HepG2 (cell line): Measurements from ENCODE around the gene CIROP. TPM values are rescaled to one million over a fixed set of nuclear protein-coding genes. Genes with fewer than 3 reads are reported as not detected.
A peak's percentile ranks its signal among the peaks of the same experiment; 100 is the strongest.

Experiments
- ARNT2 ChIP-seq: sonication (generic); formaldehyde crosslinking; IDR thresholded peaks from 2 replicates; pipeline ENCODE4 v1.8.0; 2022; ENCODE audit warnings: mild to moderate bottlenecking, low read depth, missing genetic modification reagents, moderate library complexity
- PTBP1 ChIP-seq: fragments of 200-400 bp; formaldehyde crosslinking; IDR thresholded peaks from 2 replicates; pipeline ENCODE4 v1.6.1; 2018; ENCODE audit warnings: low read length, low read depth; ENCODE audit not compliant: poor library complexity, severe bottlenecking
- SPEN ChIP-seq: sonication (generic); formaldehyde crosslinking; IDR thresholded peaks from 2 replicates; pipeline ENCODE4 v1.5.1; 2020; ENCODE audit warnings: low read depth, mild to moderate bottlenecking, missing genetic modification reagents
- XBP1 ChIP-seq: sonication (generic); formaldehyde crosslinking; IDR thresholded peaks from 2 replicates; pipeline ENCODE4 v1.5.0; 2020; ENCODE audit warnings: missing genetic modification reagents
- ZMYM3 ChIP-seq: sonication (generic); formaldehyde crosslinking; IDR thresholded peaks from 2 replicates; pipeline ENCODE4 v1.5.1; 2020; ENCODE audit warnings: mild to moderate bottlenecking, missing genetic modification reagents
- ZNF12 ChIP-seq: sonication (generic); formaldehyde crosslinking; IDR thresholded peaks from 2 replicates; pipeline ENCODE4 v1.5.0; 2020; ENCODE audit warnings: missing genetic modification reagents
- ZNF720 ChIP-seq: sonication (generic); formaldehyde crosslinking; IDR thresholded peaks from 2 replicates; pipeline ENCODE4 v1.4.0; 2020; ENCODE audit warnings: missing genetic modification reagents
- ZNF749 ChIP-seq: sonication (generic); formaldehyde crosslinking; IDR thresholded peaks from 2 replicates; pipeline ENCODE4 v1.8.0; 2022; ENCODE audit warnings: mild to moderate bottlenecking, missing genetic modification reagents, moderate library complexity, borderline replicate concordance
- ZNF772 ChIP-seq: sonication (generic); formaldehyde crosslinking; IDR thresholded peaks from 2 replicates; pipeline ENCODE4 v1.5.0; 2020; ENCODE audit warnings: mild to moderate bottlenecking, missing genetic modification reagents
- ZNF879 ChIP-seq: sonication (generic); formaldehyde crosslinking; IDR thresholded peaks from 2 replicates; pipeline ENCODE4 v1.8.1; 2023; ENCODE audit warnings: missing genetic modification reagents
- polyA plus RNA-seq, 8 experiments: library from polyadenylated mRNA; depleted of rRNA in 3 of 8; stranded (reverse) in 7 of 8; unstranded in 1 of 8; fragments of >200 nt; fragmentation: Illumina TruSeq in 4 of 8; extraction: Trizol in 4 of 8; gene quantifications; 2 replicates each; pipeline versions ENCODE4 v1.2.1 to v1.2.3, GENCODE V29; 2011 to 2016; ENCODE audit warnings: low read depth in 4 of 8, missing spikeins in 1 of 8, mixed read lengths in 1 of 8; ENCODE audit not compliant: insufficient read depth in 1 of 8
- total RNA-seq, 5 experiments: library from RNA; depleted of rRNA; stranded (reverse); fragments of >200 nt; fragmentation: Illumina TruSeq; extraction: Trizol; gene quantifications; 2 replicates each; pipeline ENCODE4 v1.2.3, GENCODE V29; 2016; ENCODE audit warnings: low read depth in 1 of 5
- TF ChIP-seq, protein P1 (sequence below): sonication (generic); formaldehyde crosslinking; IDR thresholded peaks from 2 replicates; pipeline ENCODE4 v1.4.0; 2020; ENCODE audit warnings: missing genetic modification reagents, low read depth, mild to moderate bottlenecking, borderline replicate concordance
- TF ChIP-seq, protein P2 (sequence below): sonication (generic); formaldehyde crosslinking; IDR thresholded peaks from 2 replicates; pipeline ENCODE4 v1.4.0; 2020; ENCODE audit warnings: mild to moderate bottlenecking, low read depth, missing genetic modification reagents
- TF ChIP-seq, protein P3 (sequence below): sonication (generic); formaldehyde crosslinking; IDR thresholded peaks from 2 replicates; pipeline ENCODE4 v1.4.0; 2020; ENCODE audit warnings: missing genetic modification reagents
- TF ChIP-seq, protein P4 (sequence below): sonication (generic); formaldehyde crosslinking; IDR thresholded peaks from 2 replicates; pipeline ENCODE4 v1.8.0; 2022; ENCODE audit warnings: mild to moderate bottlenecking, missing genetic modification reagents, borderline replicate concordance
- TF ChIP-seq, protein P5 (sequence below): sonication (generic); formaldehyde crosslinking; IDR thresholded peaks from 2 replicates; pipeline ENCODE4 v1.8.1; 2022; ENCODE audit warnings: mild to moderate bottlenecking, missing genetic modification reagents
- TF ChIP-seq, protein P6 (sequence below): sonication (generic); formaldehyde crosslinking; IDR thresholded peaks from 2 replicates; pipeline ENCODE4 v1.4.0; 2020; ENCODE audit warnings: missing genetic modification reagents, borderline replicate concordance

CIROP gene
- total and polyA plus RNA-seq, 2 of the 13 experiments (the other 11 are each of a cell fraction or from before 2014, with no cell fraction given) = 0.07 TPM; not detected in 1

DNA sequence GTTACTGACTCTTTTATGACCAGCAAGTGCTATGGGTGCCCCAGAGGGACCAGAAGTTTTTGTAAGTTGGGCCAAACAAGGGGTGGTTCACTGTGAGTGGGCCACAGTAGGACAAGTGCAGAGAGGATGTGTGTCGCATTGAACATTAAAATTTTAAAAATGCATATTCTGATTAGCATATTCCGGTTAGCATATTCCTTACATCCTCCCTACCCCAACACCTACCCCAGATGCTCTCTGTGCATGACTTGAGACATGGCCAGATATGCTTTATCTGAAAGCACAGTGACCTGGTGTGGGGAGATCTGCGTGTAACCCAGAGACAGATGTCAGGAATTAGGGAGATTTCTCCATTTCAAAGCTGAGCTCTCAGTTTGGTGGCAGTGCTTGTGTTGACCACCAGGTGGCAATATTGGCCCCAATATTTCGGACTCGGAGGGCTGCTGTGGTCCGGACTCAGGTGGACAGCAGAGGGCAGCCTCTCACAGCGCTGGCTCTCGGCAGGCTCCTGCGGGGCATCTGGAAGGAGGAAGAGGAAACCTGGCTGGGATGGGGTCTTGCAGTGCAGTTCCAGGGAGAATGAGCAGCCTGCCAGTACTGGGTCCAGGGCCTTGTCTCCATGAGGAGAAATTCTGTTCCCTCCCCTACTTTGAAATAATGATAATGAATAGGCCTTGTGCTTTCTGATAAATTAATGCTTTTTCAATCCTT lies 15.9 kb upstream of the CIROP start (continued):
- TF ChIP-seq, protein P1, sequence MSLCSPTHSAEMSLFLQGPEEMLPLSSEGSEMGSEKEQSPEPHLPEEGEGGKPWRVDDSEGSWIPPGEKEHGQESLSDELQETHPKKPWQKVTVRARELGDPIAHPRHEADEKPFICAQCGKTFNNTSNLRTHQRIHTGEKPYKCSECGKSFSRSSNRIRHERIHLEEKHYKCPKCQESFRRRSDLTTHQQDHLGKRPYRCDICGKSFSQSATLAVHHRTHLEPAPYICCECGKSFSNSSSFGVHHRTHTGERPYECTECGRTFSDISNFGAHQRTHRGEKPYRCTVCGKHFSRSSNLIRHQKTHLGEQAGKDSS (CRISPR knock-in tag) = peak; percentile 93; the same call in 1 of the 2 replicates
- TF ChIP-seq ZNF772 (CRISPR knock-in tag) (peak; percentile 83), ZNF720 (no peak), ZNF749 (CRISPR knock-in tag) (no peak), XBP1 (no peak), SPEN (peak; percentile 89), PTBP1 (no peak), ARNT2 (peak; percentile 83), ZNF12 (CRISPR knock-in tag) (no peak), ZNF879 (CRISPR knock-in tag) (no peak), ZMYM3 (CRISPR knock-in tag) (no peak)
- TF ChIP-seq, protein P2, sequence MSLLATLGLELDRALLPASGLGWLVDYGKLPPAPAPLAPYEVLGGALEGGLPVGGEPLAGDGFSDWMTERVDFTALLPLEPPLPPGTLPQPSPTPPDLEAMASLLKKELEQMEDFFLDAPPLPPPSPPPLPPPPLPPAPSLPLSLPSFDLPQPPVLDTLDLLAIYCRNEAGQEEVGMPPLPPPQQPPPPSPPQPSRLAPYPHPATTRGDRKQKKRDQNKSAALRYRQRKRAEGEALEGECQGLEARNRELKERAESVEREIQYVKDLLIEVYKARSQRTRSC = no peak
- TF ChIP-seq, protein P3, sequence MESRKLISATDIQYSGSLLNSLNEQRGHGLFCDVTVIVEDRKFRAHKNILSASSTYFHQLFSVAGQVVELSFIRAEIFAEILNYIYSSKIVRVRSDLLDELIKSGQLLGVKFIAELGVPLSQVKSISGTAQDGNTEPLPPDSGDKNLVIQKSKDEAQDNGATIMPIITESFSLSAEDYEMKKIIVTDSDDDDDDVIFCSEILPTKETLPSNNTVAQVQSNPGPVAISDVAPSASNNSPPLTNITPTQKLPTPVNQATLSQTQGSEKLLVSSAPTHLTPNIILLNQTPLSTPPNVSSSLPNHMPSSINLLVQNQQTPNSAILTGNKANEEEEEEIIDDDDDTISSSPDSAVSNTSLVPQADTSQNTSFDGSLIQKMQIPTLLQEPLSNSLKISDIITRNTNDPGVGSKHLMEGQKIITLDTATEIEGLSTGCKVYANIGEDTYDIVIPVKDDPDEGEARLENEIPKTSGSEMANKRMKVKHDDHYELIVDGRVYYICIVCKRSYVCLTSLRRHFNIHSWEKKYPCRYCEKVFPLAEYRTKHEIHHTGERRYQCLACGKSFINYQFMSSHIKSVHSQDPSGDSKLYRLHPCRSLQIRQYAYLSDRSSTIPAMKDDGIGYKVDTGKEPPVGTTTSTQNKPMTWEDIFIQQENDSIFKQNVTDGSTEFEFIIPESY (CRISPR knock-in tag) = peak; percentile 84
- TF ChIP-seq, protein P4, sequence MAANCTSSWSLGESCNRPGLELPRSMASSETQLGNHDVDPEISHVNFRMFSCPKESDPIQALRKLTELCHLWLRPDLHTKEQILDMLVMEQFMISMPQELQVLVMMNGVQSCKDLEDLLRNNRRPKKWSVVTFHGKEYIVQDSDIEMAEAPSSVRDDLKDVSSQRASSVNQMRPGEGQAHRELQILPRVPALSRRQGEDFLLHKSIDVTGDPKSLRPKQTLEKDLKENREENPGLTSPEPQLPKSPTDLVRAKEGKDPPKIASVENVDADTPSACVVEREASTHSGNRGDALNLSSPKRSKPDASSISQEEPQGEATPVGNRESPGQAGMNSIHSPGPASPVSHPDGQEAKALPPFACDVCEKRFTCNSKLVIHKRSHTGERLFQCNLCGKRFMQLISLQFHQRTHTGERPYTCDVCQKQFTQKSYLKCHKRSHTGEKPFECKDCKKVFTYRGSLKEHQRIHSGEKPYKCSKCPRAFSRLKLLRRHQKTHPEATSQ = 0 out of 2 replicates have a peak, but pooled peaks have one; percentile 69
- TF ChIP-seq, protein P5, sequence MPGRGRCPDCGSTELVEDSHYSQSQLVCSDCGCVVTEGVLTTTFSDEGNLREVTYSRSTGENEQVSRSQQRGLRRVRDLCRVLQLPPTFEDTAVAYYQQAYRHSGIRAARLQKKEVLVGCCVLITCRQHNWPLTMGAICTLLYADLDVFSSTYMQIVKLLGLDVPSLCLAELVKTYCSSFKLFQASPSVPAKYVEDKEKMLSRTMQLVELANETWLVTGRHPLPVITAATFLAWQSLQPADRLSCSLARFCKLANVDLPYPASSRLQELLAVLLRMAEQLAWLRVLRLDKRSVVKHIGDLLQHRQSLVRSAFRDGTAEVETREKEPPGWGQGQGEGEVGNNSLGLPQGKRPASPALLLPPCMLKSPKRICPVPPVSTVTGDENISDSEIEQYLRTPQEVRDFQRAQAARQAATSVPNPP (CRISPR knock-in tag) = no peak
- TF ChIP-seq, protein P6, sequence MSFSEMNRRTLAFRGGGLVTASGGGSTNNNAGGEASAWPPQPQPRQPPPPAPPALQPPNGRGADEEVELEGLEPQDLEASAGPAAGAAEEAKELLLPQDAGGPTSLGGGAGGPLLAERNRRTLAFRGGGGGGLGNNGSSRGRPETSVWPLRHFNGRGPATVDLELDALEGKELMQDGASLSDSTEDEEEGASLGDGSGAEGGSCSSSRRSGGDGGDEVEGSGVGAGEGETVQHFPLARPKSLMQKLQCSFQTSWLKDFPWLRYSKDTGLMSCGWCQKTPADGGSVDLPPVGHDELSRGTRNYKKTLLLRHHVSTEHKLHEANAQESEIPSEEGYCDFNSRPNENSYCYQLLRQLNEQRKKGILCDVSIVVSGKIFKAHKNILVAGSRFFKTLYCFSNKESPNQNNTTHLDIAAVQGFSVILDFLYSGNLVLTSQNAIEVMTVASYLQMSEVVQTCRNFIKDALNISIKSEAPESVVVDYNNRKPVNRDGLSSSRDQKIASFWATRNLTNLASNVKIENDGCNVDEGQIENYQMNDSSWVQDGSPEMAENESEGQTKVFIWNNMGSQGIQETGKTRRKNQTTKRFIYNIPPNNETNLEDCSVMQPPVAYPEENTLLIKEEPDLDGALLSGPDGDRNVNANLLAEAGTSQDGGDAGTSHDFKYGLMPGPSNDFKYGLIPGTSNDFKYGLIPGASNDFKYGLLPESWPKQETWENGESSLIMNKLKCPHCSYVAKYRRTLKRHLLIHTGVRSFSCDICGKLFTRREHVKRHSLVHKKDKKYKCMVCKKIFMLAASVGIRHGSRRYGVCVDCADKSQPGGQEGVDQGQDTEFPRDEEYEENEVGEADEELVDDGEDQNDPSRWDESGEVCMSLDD (CRISPR knock-in tag) = no peak
